IMR-90 (cell line): ENCODE data around the gene RCC1. TPM values are rescaled to one million over a fixed set of nuclear protein-coding genes. Genes with fewer than 3 reads are reported as not detected.

Experiments
- ATAC-seq: fragments of 200-7000 bp; cut with Tn5 transposase; 2 replicates; pipeline ENCODE4 v1.9.1; 2020; ENCODE audit warnings: low read depth, mild to moderate bottlenecking, moderate library complexity
- BruUV-seq: library from RNA; stranded (reverse); fragments of 400-500 nt; replicated peaks from 2 replicates; lab custom pipeline; 2021; lab: Mats Ljungman, UMichigan
- CTCF ChIA-PET: fragments of 300-600 bp; formaldehyde crosslinking; extraction: SDS; loops from one replicate; lab custom pipeline; 2021; ENCODE audit warnings: antibody characterized with exemption; lab: Yijun Ruan, JAX
- POLR2A ChIA-PET: fragments of 300-600 bp; sonication (Branson Sonifier 250); formaldehyde crosslinking; loops from one replicate; lab custom pipeline; 2022; ENCODE audit warnings: antibody characterized with exemption; ENCODE audit not compliant: unreplicated experiment; lab: Charles Lee
- DNase-seq: peaks from one replicate; pipeline ENCODE4 v3.0.0; 2013
- H2AFZ ChIP-seq: replicated peaks from 2 replicates; pipeline ENCODE3; 2013; ENCODE audit warnings: low read length, mild to moderate bottlenecking; ENCODE audit not compliant: poor library complexity
- H2AK5ac ChIP-seq: 2 replicates; pipeline ENCODE4 v1.6.1; 2013; ENCODE audit warnings: low read depth, low read length, inconsistent platforms
- H2AK9ac ChIP-seq: replicated peaks from 2 replicates; pipeline ENCODE3; 2013; ENCODE audit warnings: mild to moderate bottlenecking, low read depth, low read length, moderate library complexity; ENCODE audit not compliant: poor library complexity
- H2BK120ac ChIP-seq: 2 replicates; pipeline ENCODE4 v1.6.1; 2013; ENCODE audit warnings: low read depth, low read length, inconsistent platforms
- H2BK15ac ChIP-seq: 3 replicates; pipeline ENCODE4 v1.6.1; 2013; ENCODE audit warnings: low read depth, low read length, inconsistent platforms
- H2BK20ac ChIP-seq: 2 replicates; pipeline ENCODE4 v1.6.1; 2013; ENCODE audit warnings: low read depth, mild to moderate bottlenecking, inconsistent platforms, low read length, moderate library complexity
- H2BK5ac ChIP-seq: 2 replicates; pipeline ENCODE4 v1.6.1; 2013; ENCODE audit warnings: mild to moderate bottlenecking, low read depth, low read length, inconsistent platforms; ENCODE audit not compliant: poor library complexity, severe bottlenecking
- H3K14ac ChIP-seq: replicated peaks from 2 replicates; pipeline ENCODE4 v1.6.1; 2013; ENCODE audit warnings: low read depth, low read length, inconsistent platforms
- H3K18ac ChIP-seq: 2 replicates; pipeline ENCODE4 v1.6.1; 2013; ENCODE audit warnings: low read depth, low read length, control low read depth
- H3K23ac ChIP-seq: 2 replicates; pipeline ENCODE4 v1.6.1; 2013; ENCODE audit warnings: low read depth, low read length, inconsistent platforms
- H3K27ac ChIP-seq: 2 replicates; pipeline ENCODE4 v1.5.1; 2013; ENCODE audit warnings: mild to moderate bottlenecking, control low read depth, low read length; ENCODE audit not compliant: insufficient read depth
- H3K27me3 ChIP-seq: 2 replicates; pipeline ENCODE4 v1.6.1; 2013; ENCODE audit warnings: low read length; ENCODE audit not compliant: control insufficient read depth, insufficient read depth
- H3K36me3 ChIP-seq: 2 replicates; pipeline ENCODE4 v1.6.1; 2013; ENCODE audit warnings: low read length, mixed read lengths; ENCODE audit not compliant: control insufficient read depth, insufficient read depth
- H3K4ac ChIP-seq: 2 replicates; pipeline ENCODE4 v1.6.1; 2013; ENCODE audit warnings: low read depth, low read length, inconsistent platforms
- H3K4me1 ChIP-seq: 2 replicates; pipeline ENCODE4 v1.6.1; 2013; ENCODE audit warnings: low read length, mixed read lengths; ENCODE audit not compliant: control insufficient read depth, insufficient read depth
- H3K4me2 ChIP-seq: 2 replicates; pipeline ENCODE4 v1.6.1; 2013; ENCODE audit warnings: low read depth, mild to moderate bottlenecking, control low read depth, low read length, moderate library complexity
- H3K4me3 ChIP-seq: 2 replicates; pipeline ENCODE4 v1.5.1; 2013; ENCODE audit warnings: low read depth, mild to moderate bottlenecking, control low read depth, low read length, moderate library complexity; ENCODE audit not compliant: insufficient read depth
- H3K56ac ChIP-seq: 2 replicates; pipeline ENCODE4 v1.6.1; 2013; ENCODE audit warnings: low read length, inconsistent platforms; ENCODE audit not compliant: insufficient read depth; ENCODE audit errors: extremely low read depth
- H3K79me1 ChIP-seq, 2 experiments: 2 replicates each; pipeline ENCODE4 v1.6.1; 2013; ENCODE audit warnings: low read length in 2 of 2, inconsistent platforms in 1 of 2, low read depth in 1 of 2
- H3K9ac ChIP-seq: 2 replicates; pipeline ENCODE4 v1.6.1; 2013; ENCODE audit warnings: low read depth, low read length, control low read depth
- H3K9me1 ChIP-seq: 2 replicates; pipeline ENCODE4 v1.6.1; 2013; ENCODE audit warnings: low read length, inconsistent platforms; ENCODE audit not compliant: insufficient read depth
- H3K9me3 ChIP-seq: 2 replicates; pipeline ENCODE4 v1.6.1; 2013; ENCODE audit warnings: low read length; ENCODE audit not compliant: control insufficient read depth, insufficient read depth
- H4K20me1 ChIP-seq: 2 replicates; pipeline ENCODE4 v1.6.1; 2013; ENCODE audit warnings: low read length, inconsistent platforms; ENCODE audit not compliant: insufficient read depth
- H4K5ac ChIP-seq: 2 replicates; pipeline ENCODE4 v1.6.1; 2013; ENCODE audit warnings: mild to moderate bottlenecking, low read depth, low read length, control low read depth
- H4K8ac ChIP-seq, 2 experiments: 2 replicates each; pipeline ENCODE4 v1.6.1; 2013; ENCODE audit warnings: low read depth in 2 of 2, low read length in 2 of 2, control low read depth in 1 of 2, inconsistent platforms in 1 of 2
- H4K91ac ChIP-seq: 2 replicates; pipeline ENCODE4 v1.6.1; 2013; ENCODE audit warnings: low read depth, low read length, inconsistent platforms; ENCODE audit not compliant: insufficient read depth
- BHLHE40 ChIP-seq: fragments of 150-350 bp; IDR thresholded peaks from 2 replicates; pipeline ENCODE4 v1.6.1; 2016; ENCODE audit warnings: mild to moderate bottlenecking, low read depth, low read length
- FOS ChIP-seq: fragments of 150-350 bp; IDR thresholded peaks from 2 replicates; pipeline ENCODE4 v1.6.1; 2016; ENCODE audit warnings: low read depth, low read length
- NFE2L2 ChIP-seq: fragments of 150-350 bp; IDR thresholded peaks from 2 replicates; pipeline ENCODE4 v1.6.1; 2016; ENCODE audit warnings: low read depth, mild to moderate bottlenecking, low read length
- RAD21 ChIP-seq: IDR thresholded peaks from 2 replicates; pipeline ENCODE4 v1.6.1; 2012; ENCODE audit warnings: low read length, improper control_type of control experiment
- WGBS, 2 experiments: methylation state at CpG; one replicate each; pipeline versions ENCODE4 v1.1.5 to v1.1.7; 2013; ENCODE audit warnings: missing lambda C conversion rate in 2 of 2; ENCODE audit not compliant: insufficient read length in 1 of 2; ENCODE audit errors: extremely low coverage in 2 of 2; 5-methylcytosine and 5-hydroxymethylcytosine counted together
- dilution Hi-C: fragments of 300-500 bp; cut with HindIII; formaldehyde crosslinking; loops from one replicate; pipeline ENCODE4 v1.14.3; 2018; ENCODE audit warnings: low sequenced_read_pairs; ENCODE audit not compliant: unreplicated experiment
- in situ Hi-C: fragments of 300-500 bp; cut with MboI; formaldehyde crosslinking; loops from 3 replicates; pipeline ENCODE4 v1.14.3; 2019; ENCODE audit warnings: low sequenced_read_pairs, inconsistent platforms, mixed read lengths
- intact Hi-C: fragments of 100-400 bp; cut with micrococcal nuclease; formaldehyde crosslinking; loops from 2 replicates; pipeline ENCODE4 v1.10.0; 2022
- polyA plus RNA-seq, 3 experiments: library from polyadenylated mRNA; depleted of rRNA; stranded (reverse); fragments of >200 nt; gene quantifications; 2 replicates each; pipeline ENCODE4 v1.2.3, GENCODE V29; 2012; ENCODE audit warnings: low replicate concordance in 1 of 3
- total RNA-seq: library from RNA; depleted of rRNA; stranded (reverse); fragments of >200 nt; gene quantifications from 2 replicates; pipeline ENCODE4 v1.2.3, GENCODE V29; 2012
- TF ChIP-seq, protein P1 (sequence below): fragments of 150-350 bp; IDR thresholded peaks from 2 replicates; pipeline ENCODE4 v1.6.1; 2017; ENCODE audit warnings: mild to moderate bottlenecking, antibody characterized with exemption, low read length, low read depth
- TF ChIP-seq, protein P2 (sequence below): conservative IDR thresholded peaks from 2 replicates; pipeline ENCODE4 v1.5.1; 2012; ENCODE audit warnings: mild to moderate bottlenecking, low read depth, low read length, improper control_type of control experiment

The RCC1 gene
- total and polyA plus RNA-seq, 2 of the 4 experiments (the other 2 are of a cell fraction): 33.2 to 43.9 TPM

DNA sequence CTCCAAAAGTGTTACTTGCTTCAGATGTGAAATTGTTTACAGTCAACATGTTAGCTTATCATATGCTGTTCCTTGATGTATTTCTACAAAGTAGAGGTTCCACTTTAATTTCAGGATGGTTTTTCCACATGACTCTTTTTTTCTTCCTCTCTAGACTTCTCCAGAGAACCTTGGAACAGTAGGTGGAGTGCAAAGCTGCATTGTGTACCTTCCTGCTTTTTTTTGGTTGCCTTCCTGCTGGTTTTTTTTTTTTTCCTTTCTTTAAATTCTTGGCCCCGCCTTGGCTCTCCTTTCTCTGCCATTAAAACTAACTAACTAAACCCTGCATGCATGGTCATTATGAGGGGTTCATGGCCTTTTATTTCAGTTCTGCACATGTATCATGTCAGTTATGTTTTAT lies 48.2 kb upstream of the RCC1 start:
- POLR2A ChIA-PET: no interaction called here
- no peak overlapping the region for H3K9ac ChIP-seq
- H4K5ac ChIP-seq: no peak overlapping the region

More for the DNA sequence above, 48.2 kb upstream of the RCC1 start:
- no peak overlapping the region for H3K4me2 ChIP-seq
- no peak overlapping the region for H3K23ac ChIP-seq
- H4K8ac ChIP-seq: no peak overlapping the region
- H3K36me3 ChIP-seq: no peaks in the 10 kb centered on the region; the same call in 1 of the 2 replicates
- H3K56ac ChIP-seq: no peak overlapping the region
- no CpG with 5 or more reads among the region's 1 CpG for WGBS, 2 experiments
- no peak overlapping the region for H3K14ac ChIP-seq
- H2AK5ac ChIP-seq: no peak overlapping the region
- no peak overlapping the region for H3K18ac ChIP-seq
- H3K27me3 ChIP-seq: no peaks in the 10 kb centered on the region
- H3K9me1 ChIP-seq: peaks cover 18% of the 10 kb centered on the region
- ATAC-seq (no peak), DNase-seq (no peak)
- no peak overlapping the region for H2BK120ac ChIP-seq
- no peak overlapping the region for H3K27ac ChIP-seq
- no peak overlapping the region for H2AK9ac ChIP-seq
- H4K20me1 ChIP-seq: no peaks in the 10 kb centered on the region
- TF ChIP-seq RAD21: no peak
- TF ChIP-seq BHLHE40: no peak
- TF ChIP-seq, protein P1, sequence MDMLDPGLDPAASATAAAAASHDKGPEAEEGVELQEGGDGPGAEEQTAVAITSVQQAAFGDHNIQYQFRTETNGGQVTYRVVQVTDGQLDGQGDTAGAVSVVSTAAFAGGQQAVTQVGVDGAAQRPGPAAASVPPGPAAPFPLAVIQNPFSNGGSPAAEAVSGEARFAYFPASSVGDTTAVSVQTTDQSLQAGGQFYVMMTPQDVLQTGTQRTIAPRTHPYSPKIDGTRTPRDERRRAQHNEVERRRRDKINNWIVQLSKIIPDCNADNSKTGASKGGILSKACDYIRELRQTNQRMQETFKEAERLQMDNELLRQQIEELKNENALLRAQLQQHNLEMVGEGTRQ: no peak
- TF ChIP-seq, protein P2, sequence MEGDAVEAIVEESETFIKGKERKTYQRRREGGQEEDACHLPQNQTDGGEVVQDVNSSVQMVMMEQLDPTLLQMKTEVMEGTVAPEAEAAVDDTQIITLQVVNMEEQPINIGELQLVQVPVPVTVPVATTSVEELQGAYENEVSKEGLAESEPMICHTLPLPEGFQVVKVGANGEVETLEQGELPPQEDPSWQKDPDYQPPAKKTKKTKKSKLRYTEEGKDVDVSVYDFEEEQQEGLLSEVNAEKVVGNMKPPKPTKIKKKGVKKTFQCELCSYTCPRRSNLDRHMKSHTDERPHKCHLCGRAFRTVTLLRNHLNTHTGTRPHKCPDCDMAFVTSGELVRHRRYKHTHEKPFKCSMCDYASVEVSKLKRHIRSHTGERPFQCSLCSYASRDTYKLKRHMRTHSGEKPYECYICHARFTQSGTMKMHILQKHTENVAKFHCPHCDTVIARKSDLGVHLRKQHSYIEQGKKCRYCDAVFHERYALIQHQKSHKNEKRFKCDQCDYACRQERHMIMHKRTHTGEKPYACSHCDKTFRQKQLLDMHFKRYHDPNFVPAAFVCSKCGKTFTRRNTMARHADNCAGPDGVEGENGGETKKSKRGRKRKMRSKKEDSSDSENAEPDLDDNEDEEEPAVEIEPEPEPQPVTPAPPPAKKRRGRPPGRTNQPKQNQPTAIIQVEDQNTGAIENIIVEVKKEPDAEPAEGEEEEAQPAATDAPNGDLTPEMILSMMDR: no peak
- no peak for TF ChIP-seq NFE2L2
- TF ChIP-seq FOS: no peak
- H3K4me1 ChIP-seq: peaks cover 9% of the 10 kb centered on the region
- intact Hi-C loops: no loop called here
- H2BK20ac ChIP-seq: no peak overlapping the region
- H3K4ac ChIP-seq: no peak overlapping the region
- no peaks in the 10 kb centered on the region for H3K9me3 ChIP-seq
- no peak overlapping the region for H4K91ac ChIP-seq
- no peak overlapping the region for H2BK15ac ChIP-seq
- BruUV-seq: no TSS peak
- dilution Hi-C loops: no loop called here
- CTCF ChIA-PET: no interaction called here
- H3K4me3 ChIP-seq: no peak overlapping the region
- peak overlapping the region; percentile 1 for H2BK5ac ChIP-seq
- peaks cover 8 to 51% of the 10 kb centered on the region in 2 experiments; a peak in 3 of 4 replicates for H3K79me1 ChIP-seq
- in situ Hi-C loops: no loop called here
- H2AFZ ChIP-seq: no peak overlapping the region
